C4-2B (cell line): ENCODE measurements around the gene MBOAT1.
"Not testable (repeated sequence)": the region's sequence is repeated elsewhere in the genome, so short reads cannot be mapped to it uniquely, and the experiment has no call there.

ENCODE experiments used
- H3K27ac ChIP-seq: fragments of 450-650 bp; 2 replicates; pipeline ENCODE4 v1.5.1; 2017
- CTCF ChIP-seq: fragments of 450-650 bp; conservative IDR thresholded peaks from 2 replicates; pipeline ENCODE4 v1.5.1; 2017; ENCODE audit warnings: mild to moderate bottlenecking
- ZFX ChIP-seq: fragments of 450-650 bp; IDR thresholded peaks from 2 replicates; pipeline ENCODE4 v1.6.1; 2017

Gene MBOAT1

GRCh38 chr6:20188630-20189075, 23.6 kb downstream of the MBOAT1 start:
- no peak for TF ChIP-seq ZFX
- TF ChIP-seq CTCF = no peak
- H3K27ac ChIP-seq = no peak overlapping the region

- H3K27ac ChIP-seq = no peak overlapping the region
Measured at GRCh38 chr6:20186981-20187380, 25.3 kb downstream of the MBOAT1 start.

GRCh38 chr6:20183706-20184105, 28.6 kb downstream of the MBOAT1 start:
- peak overlapping the region; percentile 26; the same call in 1 of the 2 replicates for H3K27ac ChIP-seq
- TF ChIP-seq CTCF (no peak), ZFX (no peak)

More at GRCh38 chr6:20186981-20187380, 25.3 kb downstream of the MBOAT1 start:
- TF ChIP-seq ZFX (no peak), CTCF (no peak)

- peak overlapping the region; percentile 26 for H3K27ac ChIP-seq
- peak; percentile 52 for TF ChIP-seq CTCF
- TF ChIP-seq ZFX = no peak
Measured at GRCh38 chr6:20182926-20183521, 29.2 kb downstream of the MBOAT1 start.

GRCh38 chr6:20182069-20182468, 30.2 kb downstream of the MBOAT1 start:
- no peak for TF ChIP-seq ZFX
- TF ChIP-seq CTCF = no peak
- H3K27ac ChIP-seq = no peak overlapping the region

GRCh38 chr6:20180935-20181334, 31.3 kb downstream of the MBOAT1 start:
- H3K27ac ChIP-seq = no peak overlapping the region
- no peak for TF ChIP-seq ZFX
- no peak for TF ChIP-seq CTCF

GRCh38 chr6:20179287-20180045, 32.8 kb downstream of the MBOAT1 start:
- not testable (repeated sequence) for H3K27ac ChIP-seq
